Endothelial cell of umbilical vein (primary cell): ENCODE data around the gene DGKI. TPM values are rescaled to one million over a fixed set of nuclear protein-coding genes. Genes with fewer than 3 reads are reported as not detected.

Experiments
- BruUV-seq: library from RNA; stranded (reverse); fragments of 400-500 nt; replicated peaks from 2 replicates; lab custom pipeline; 2021; lab: Mats Ljungman, UMichigan
- CTCF ChIA-PET: fragments of 300-600, 350-600 bp; sonication (Branson Sonifier 250); formaldehyde crosslinking; loops from one replicate; lab custom pipeline; 2021; ENCODE audit warnings: antibody characterized with exemption, inconsistent platforms; lab: Charles Lee
- POLR2A ChIA-PET: fragments of 300-600, 350-600 bp; sonication (Branson Sonifier 250); formaldehyde crosslinking; loops from one replicate; lab custom pipeline; 2021; ENCODE audit warnings: antibody characterized with exemption, inconsistent platforms; lab: Charles Lee
- DNase-seq: peaks from one replicate; pipeline ENCODE4 v3.0.0-alpha.2; 2011; ENCODE audit warnings: low read depth, low spot score
- FAIRE-seq: peaks from 2 replicates; lab custom pipeline; 2011; peaks lifted over from hg19 to GRCh38; lab: Jason Lieb, UNC
- H2AFZ ChIP-seq: 2 replicates; pipeline ENCODE4 v1.6.0; 2012; ENCODE audit warnings: low read depth, low read length, control low read depth, inconsistent platforms
- H3K27ac ChIP-seq: 2 replicates; pipeline ENCODE4 v1.5.1; 2011; ENCODE audit warnings: low read depth, mild to moderate bottlenecking, control low read depth, low read length, moderate library complexity; ENCODE audit not compliant: insufficient read depth
- H3K27me3 ChIP-seq, 2 experiments: 2 replicates each; pipeline versions ENCODE4 v1.6.0 to v1.6.1; 2011; ENCODE audit warnings: low read length in 2 of 2, mixed read lengths in 1 of 2; ENCODE audit not compliant: control insufficient read depth in 2 of 2, insufficient read depth in 2 of 2
- H3K36me3 ChIP-seq, 2 experiments: 2 replicates in 1 of 2; 3 replicates in 1 of 2; pipeline ENCODE4 v1.5.1; 2011; ENCODE audit warnings: low read length in 2 of 2, mild to moderate bottlenecking in 1 of 2, moderate library complexity in 1 of 2; ENCODE audit not compliant: control insufficient read depth in 2 of 2, insufficient read depth in 2 of 2; ENCODE audit errors: extremely low read depth in 1 of 2
- H3K4me1 ChIP-seq: 3 replicates; pipeline ENCODE4 v1.5.1; 2011; ENCODE audit warnings: mild to moderate bottlenecking, low read length; ENCODE audit not compliant: control insufficient read depth, insufficient read depth; ENCODE audit errors: extremely low read depth
- H3K4me2 ChIP-seq: 2 replicates; pipeline ENCODE4 v1.6.1; 2011; ENCODE audit warnings: low read length, control low read depth, mixed read lengths; ENCODE audit not compliant: insufficient read depth
- H3K4me3 ChIP-seq, 3 experiments: fragments of 200-600 bp in 1 of 3; sonication (generic), shearing (Covaris generic) in 1 of 3; replicated peaks in 1 of 3; 2 replicates each; pipeline ENCODE4 v1.5.1; 2011 to 2016; ENCODE audit warnings: control low read depth in 3 of 3, low read length in 3 of 3, mild to moderate bottlenecking in 2 of 3, inconsistent platforms in 1 of 3, low read depth in 1 of 3, moderate library complexity in 1 of 3; ENCODE audit not compliant: insufficient read depth in 1 of 3
- H3K79me2 ChIP-seq: 2 replicates; pipeline ENCODE4 v1.6.0; 2012; ENCODE audit warnings: low read length, inconsistent platforms; ENCODE audit not compliant: control insufficient read depth, insufficient read depth
- H3K9ac ChIP-seq: replicated peaks from 2 replicates; pipeline ENCODE3; 2011; ENCODE audit warnings: low read length, control low read depth; ENCODE audit not compliant: insufficient read depth; ENCODE audit errors: extremely low read depth
- H3K9me1 ChIP-seq: replicated peaks from 3 replicates; pipeline ENCODE4 v1.6.0; 2011; ENCODE audit warnings: mild to moderate bottlenecking, low read length; ENCODE audit not compliant: control insufficient read depth, insufficient read depth; ENCODE audit errors: extremely low read depth
- H3K9me3 ChIP-seq: replicated peaks from 2 replicates; pipeline ENCODE4 v1.5.1; 2012; ENCODE audit warnings: low read length, inconsistent platforms; ENCODE audit not compliant: control insufficient read depth, insufficient read depth
- H4K20me1 ChIP-seq: replicated peaks from 2 replicates; pipeline ENCODE3; 2011; ENCODE audit warnings: mild to moderate bottlenecking, low read length; ENCODE audit not compliant: control insufficient read depth, insufficient read depth; ENCODE audit errors: extremely low read depth
- EZH2 ChIP-seq: IDR thresholded peaks from 2 replicates; pipeline ENCODE4 v1.6.1; 2012; ENCODE audit warnings: borderline replicate concordance, low read depth, mild to moderate bottlenecking, moderate library complexity, low read length, inconsistent platforms; ENCODE audit not compliant: severe bottlenecking
- FOS ChIP-seq: IDR thresholded peaks from 2 replicates; pipeline ENCODE4 v1.6.1; 2011; ENCODE audit warnings: mild to moderate bottlenecking, low read length, moderate library complexity, borderline replicate concordance; ENCODE audit not compliant: insufficient read depth
- GATA2 ChIP-seq: IDR thresholded peaks from 2 replicates; pipeline ENCODE4 v1.7.0; 2011; ENCODE audit warnings: low read depth, mild to moderate bottlenecking, moderate library complexity, mixed read lengths, low read length; ENCODE audit not compliant: insufficient read length, insufficient read depth
- JUN ChIP-seq: IDR thresholded peaks from 2 replicates; pipeline ENCODE4 v1.6.1; 2011; ENCODE audit warnings: borderline replicate concordance, low read depth; ENCODE audit not compliant: insufficient read length, insufficient read depth
- MYC ChIP-seq: IDR thresholded peaks from one replicate; pipeline ENCODE4 v1.6.1; 2011; ENCODE audit warnings: mild to moderate bottlenecking, low read depth, low read length
- POLR2A ChIP-seq: IDR thresholded peaks from 2 replicates; pipeline ENCODE4 v1.6.1; 2012; ENCODE audit warnings: low read depth, mild to moderate bottlenecking, control low read depth, low read length
- POLR2AphosphoS5 ChIP-seq: IDR thresholded peaks from 2 replicates; pipeline ENCODE4 v1.6.1; 2012; ENCODE audit warnings: low read depth, mild to moderate bottlenecking, control low read depth, low read length, moderate library complexity; ENCODE audit not compliant: insufficient read depth
- dilution Hi-C: fragments of 300-500 bp; cut with MboI; formaldehyde crosslinking; loops from one replicate; pipeline ENCODE4 v1.15.0; 2019; ENCODE audit warnings: low sequenced_read_pairs; ENCODE audit not compliant: extremely low pct_ligation_motif_present
- intact Hi-C: fragments of 100-400 bp; cut with micrococcal nuclease; formaldehyde crosslinking; loops from one replicate; pipeline ENCODE4 v1.10.0; 2022
- polyA plus RNA-seq, 4 experiments: library from polyadenylated mRNA; depleted of rRNA in 3 of 4; stranded (reverse) in 3 of 4; unstranded in 1 of 4; fragments of >200 nt; gene quantifications; 2 replicates each; pipeline versions ENCODE4 v1.2.1 to v1.2.3, GENCODE V29; 2011 to 2012; ENCODE audit warnings: missing spikeins in 1 of 4
- total RNA-seq: library from RNA; stranded (reverse); gene quantifications from 2 replicates; pipeline ENCODE4 v1.2.3, GENCODE V29; 2021
- TF ChIP-seq, protein P1 (sequence below): IDR thresholded peaks from 2 replicates; pipeline ENCODE4 v1.6.1; 2011; ENCODE audit not compliant: insufficient read depth, insufficient read length
- TF ChIP-seq, protein P2 (sequence below), 2 donors: IDR thresholded peaks; 1 replicate in 1 of 2; 2 replicates in 1 of 2; pipeline ENCODE4 v1.5.1; 2011; ENCODE audit warnings: low read length in 2 of 2, mild to moderate bottlenecking in 2 of 2, moderate library complexity in 2 of 2, control low read depth in 1 of 2, inconsistent platforms in 1 of 2, low read depth in 1 of 2; ENCODE audit not compliant: insufficient read depth in 1 of 2; ENCODE audit errors: extremely low read depth in 1 of 2

The DGKI gene
- total and polyA plus RNA-seq, 2 donors (not counting 3 experiments of a cell fraction or from before 2014, with no cell fraction given): 0.11 to 0.51 TPM

DNA sequence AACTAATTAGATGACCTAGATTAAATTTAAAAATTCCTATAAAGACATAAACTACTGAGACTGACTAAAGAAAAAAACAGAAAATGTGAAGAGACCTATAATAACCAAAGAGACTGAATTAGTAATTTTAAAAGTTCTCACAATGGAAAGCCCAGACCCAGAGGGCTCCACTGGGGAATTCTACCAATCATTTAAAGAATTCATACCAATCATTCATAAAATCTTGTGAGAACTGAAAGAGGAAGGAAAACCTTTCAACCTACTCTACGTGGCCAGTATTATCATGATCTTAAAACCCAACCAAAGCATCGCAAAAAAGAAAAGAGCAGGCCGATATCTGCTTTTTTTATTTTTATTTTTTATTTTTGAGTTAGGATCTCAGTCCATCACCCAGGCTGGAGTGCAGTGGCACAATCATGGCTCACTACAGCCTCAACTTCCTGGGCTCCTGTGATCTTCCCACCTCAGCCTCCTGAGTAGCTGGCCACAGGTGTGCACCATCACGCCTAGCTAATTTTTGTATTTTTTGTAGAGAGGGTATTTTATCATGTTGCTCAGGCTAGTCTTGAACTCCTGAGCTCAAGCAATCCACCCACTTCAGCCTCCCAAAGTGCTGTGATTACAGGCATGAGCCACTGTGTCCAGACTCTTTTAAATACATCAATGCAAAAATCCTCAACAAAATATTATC lies 48.6 kb downstream of the DGKI start:
- no peak for FAIRE-seq

More for the DNA sequence above, 48.6 kb downstream of the DGKI start:
- TF ChIP-seq, protein P1, sequence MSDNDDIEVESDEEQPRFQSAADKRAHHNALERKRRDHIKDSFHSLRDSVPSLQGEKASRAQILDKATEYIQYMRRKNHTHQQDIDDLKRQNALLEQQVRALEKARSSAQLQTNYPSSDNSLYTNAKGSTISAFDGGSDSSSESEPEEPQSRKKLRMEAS: no peak
- TF ChIP-seq JUN (no peak), POLR2A (no peak), FOS (no peak), EZH2 (no peak), GATA2 (no peak), MYC (no peak), POLR2AphosphoS5 (no peak)
- TF ChIP-seq, protein P2, sequence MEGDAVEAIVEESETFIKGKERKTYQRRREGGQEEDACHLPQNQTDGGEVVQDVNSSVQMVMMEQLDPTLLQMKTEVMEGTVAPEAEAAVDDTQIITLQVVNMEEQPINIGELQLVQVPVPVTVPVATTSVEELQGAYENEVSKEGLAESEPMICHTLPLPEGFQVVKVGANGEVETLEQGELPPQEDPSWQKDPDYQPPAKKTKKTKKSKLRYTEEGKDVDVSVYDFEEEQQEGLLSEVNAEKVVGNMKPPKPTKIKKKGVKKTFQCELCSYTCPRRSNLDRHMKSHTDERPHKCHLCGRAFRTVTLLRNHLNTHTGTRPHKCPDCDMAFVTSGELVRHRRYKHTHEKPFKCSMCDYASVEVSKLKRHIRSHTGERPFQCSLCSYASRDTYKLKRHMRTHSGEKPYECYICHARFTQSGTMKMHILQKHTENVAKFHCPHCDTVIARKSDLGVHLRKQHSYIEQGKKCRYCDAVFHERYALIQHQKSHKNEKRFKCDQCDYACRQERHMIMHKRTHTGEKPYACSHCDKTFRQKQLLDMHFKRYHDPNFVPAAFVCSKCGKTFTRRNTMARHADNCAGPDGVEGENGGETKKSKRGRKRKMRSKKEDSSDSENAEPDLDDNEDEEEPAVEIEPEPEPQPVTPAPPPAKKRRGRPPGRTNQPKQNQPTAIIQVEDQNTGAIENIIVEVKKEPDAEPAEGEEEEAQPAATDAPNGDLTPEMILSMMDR (IDR thresholded peaks at IDR 0.05; ENCODE audit: extremely low read depth in 1 of 2, insufficient read depth in 1 of 2, low read depth in 1 of 2, low read length in 2 of 2): no peak
- intact Hi-C loops (no loop called here), dilution Hi-C loops (no loop called here)
- no peaks in the 10 kb centered on the region for H4K20me1 ChIP-seq
- H3K79me2 ChIP-seq: no peaks in the 10 kb centered on the region
- peaks cover 9% of the 10 kb centered on the region for H3K4me1 ChIP-seq
- CTCF ChIA-PET: no interaction called here
- no peaks in the 10 kb centered on the region for H3K9me3 ChIP-seq
- no peak overlapping the region for H3K4me2 ChIP-seq
- H3K27ac ChIP-seq: no peak overlapping the region
- POLR2A ChIA-PET: no interaction called here
- BruUV-seq: no TSS peak
- H3K36me3 ChIP-seq: no peaks in the 10 kb centered on the region
- no peak overlapping the region for H2AFZ ChIP-seq
- DNase-seq: no peak
- no peaks in the 10 kb centered on the region for H3K9me1 ChIP-seq
- no peak overlapping the region for H3K9ac ChIP-seq
- no peaks in the 10 kb centered on the region for H3K27me3 ChIP-seq
- no peak overlapping the region for H3K4me3 ChIP-seq
